MCF 10A (cell line): Measurements from ENCODE around the gene IST1. TPM values are rescaled to one million over a fixed set of nuclear protein-coding genes. Genes with fewer than 3 reads are reported as not detected.

Experiments used
- BruUV-seq: library from RNA; stranded (reverse); fragments of 400-500 nt; replicated peaks from 2 replicates; lab custom pipeline; 2021; lab: Mats Ljungman, UMichigan
- CTCF ChIA-PET: fragments of 300-600 bp; sonication (Branson Sonifier 250); formaldehyde crosslinking; extraction: SDS; loops from one replicate; lab custom pipeline; 2021; ENCODE audit warnings: antibody characterized with exemption, inconsistent platforms; lab: Yijun Ruan, JAX
- POLR2A ChIA-PET: fragments of 300-600, 350-650 bp; sonication (Branson Sonifier 250); formaldehyde crosslinking; extraction: SDS; loops from one replicate; lab custom pipeline; 2020; ENCODE audit warnings: antibody characterized with exemption, inconsistent platforms; lab: Yijun Ruan, JAX
- DNase-seq: peaks from one replicate; pipeline ENCODE4 v3.0.0-alpha.2; 2018; ENCODE audit not compliant: unreplicated experiment
- H3K27ac Mint-ChIP-seq: one replicate; pipeline ENCODE4 v1.8.0; 2022; ENCODE audit warnings: mild to moderate bottlenecking, low read depth, mixed read lengths; ENCODE audit not compliant: unreplicated experiment
- H3K27me3 Mint-ChIP-seq: one replicate; pipeline ENCODE4 v1.8.0; 2022; ENCODE audit warnings: mixed read lengths; ENCODE audit not compliant: insufficient read depth, unreplicated experiment
- H3K36me3 Mint-ChIP-seq: one replicate; pipeline ENCODE4 v1.8.0; 2022; ENCODE audit warnings: mild to moderate bottlenecking, moderate library complexity, mixed read lengths; ENCODE audit not compliant: insufficient read depth, unreplicated experiment
- H3K4me1 Mint-ChIP-seq: one replicate; pipeline ENCODE4 v1.8.0; 2022; ENCODE audit warnings: mixed read lengths; ENCODE audit not compliant: insufficient read depth, unreplicated experiment
- H3K4me3 Mint-ChIP-seq: one replicate; pipeline ENCODE4 v1.8.0; 2022; ENCODE audit warnings: mild to moderate bottlenecking, moderate library complexity, mixed read lengths; ENCODE audit not compliant: unreplicated experiment
- H3K9me3 Mint-ChIP-seq: one replicate; pipeline ENCODE4 v1.8.0; 2022; ENCODE audit warnings: mixed read lengths; ENCODE audit not compliant: unreplicated experiment
- CTCF ChIP-seq: fragments of 200-600 bp; IDR thresholded peaks from one replicate; pipeline ENCODE4 v1.8.0; 2022; ENCODE audit warnings: antibody characterized with exemption, mild to moderate bottlenecking; ENCODE audit not compliant: unreplicated experiment
- intact Hi-C: fragments of 100-400 bp; cut with micrococcal nuclease; formaldehyde crosslinking; loops from 2 replicates; pipeline ENCODE4 v1.14.1; 2022
- total RNA-seq: library from RNA; stranded (reverse); gene quantifications from 2 replicates; pipeline ENCODE4 v1.2.3, GENCODE V29; 2022

The IST1 gene
- total RNA-seq, 1 experiment from 2014 or later, result 127 TPM

GRCh38 chr16:71965223-71965622 is 69.9 kb downstream of the IST1 start:
- intact Hi-C loops, result loop anchor here (10.0 kb wide), 2 partner anchors 220 to 550 kb away; no protein-coding TSS in a partner anchor
- CTCF ChIA-PET, result interaction anchor here (0.7 kb wide), 1 partner anchor 176 kb away, joined by 3 read pairs; no protein-coding TSS in a partner anchor

GRCh38 chr16:71966932-71967331 is 71.6 kb downstream of the IST1 start:
- Mint-ChIP-seq H3K4me1 (no peaks in the 10 kb centered on the region), H3K4me3 (no peak overlapping the region), H3K27ac (no peak overlapping the region), H3K36me3 (no peaks in the 10 kb centered on the region), H3K27me3 (no peaks in the 10 kb centered on the region), H3K9me3 (no peaks in the 10 kb centered on the region)
- CTCF ChIA-PET, result interaction anchor here (0.5 kb wide), 1 partner anchor 866 kb away, joined by 3 read pairs; no protein-coding TSS in a partner anchor
- intact Hi-C loops, result loop anchor here (10.0 kb wide), 2 partner anchors 222 to 552 kb away; no protein-coding TSS in a partner anchor
- no peak for TF ChIP-seq CTCF
- BruUV-seq, result no TSS peak
- POLR2A ChIA-PET, result no interaction called here
- no peak for DNase-seq

More at GRCh38 chr16:71965223-71965622, 69.9 kb downstream of the IST1 start:
- H3K36me3 Mint-ChIP-seq, result no peaks in the 10 kb centered on the region
- no peaks in the 10 kb centered on the region for H3K9me3 Mint-ChIP-seq
- no peak overlapping the region for H3K4me3 Mint-ChIP-seq
- H3K4me1 Mint-ChIP-seq, result no peaks in the 10 kb centered on the region
- DNase-seq, result no peak
- no TSS peak for BruUV-seq
- no peak overlapping the region for H3K27ac Mint-ChIP-seq
- peaks cover under 1% of the 10 kb centered on the region for H3K27me3 Mint-ChIP-seq
- POLR2A ChIA-PET, result no interaction called here
- TF ChIP-seq CTCF, result no peak

GRCh38 chr16:71969353-71969752 is 74.0 kb downstream of the IST1 start:
- POLR2A ChIA-PET, result interaction anchor here (0.6 kb wide), 1 partner anchor 643 kb away, joined by 5 read pairs; no protein-coding TSS in a partner anchor
- Mint-ChIP-seq H3K27ac (no peak overlapping the region), H3K36me3 (no peaks in the 10 kb centered on the region), H3K27me3 (no peaks in the 10 kb centered on the region), H3K4me3 (no peak overlapping the region), H3K4me1 (no peaks in the 10 kb centered on the region), H3K9me3 (no peaks in the 10 kb centered on the region)
- CTCF ChIA-PET, result no interaction called here
- intact Hi-C loops, result loop anchor here (10.0 kb wide), 2 partner anchors 225 to 555 kb away; no protein-coding TSS in a partner anchor
- no TSS peak for BruUV-seq
- TF ChIP-seq CTCF, result no peak
- no peak for DNase-seq

- Mint-ChIP-seq H3K9me3 (no peaks in the 10 kb centered on the region), H3K4me3 (no peak overlapping the region), H3K36me3 (no peaks in the 10 kb centered on the region), H3K27me3 (no peaks in the 10 kb centered on the region), H3K27ac (no peak overlapping the region), H3K4me1 (no peaks in the 10 kb centered on the region)
- intact Hi-C loops, result no loop called here
- POLR2A ChIA-PET, result interaction anchor here (0.7 kb wide), 1 partner anchor 403 kb away, joined by 3 read pairs; no protein-coding TSS in a partner anchor
- TF ChIP-seq CTCF, result no peak
- no peak for DNase-seq
- no TSS peak for BruUV-seq
- CTCF ChIA-PET, result interaction anchor here (2.1 kb wide), 1 partner anchor 10 kb away, joined by 11 read pairs; no protein-coding TSS in a partner anchor
Observed at GRCh38 chr16:71971571-71971970, 76.2 kb downstream of the IST1 start.
